ENCODE results near the gene LRRC8C.

LRRC8C gene

GRCh38 chr1:89635825-89636815 is 3.2 kb downstream of the LRRC8C start:
- H3K9ac ChIP-seq (ENCODE audit: low read depth, low read length, poor library complexity, severe bottlenecking): peak overlapping the region; percentile 78
- no peaks in the 10 kb centered on the region for H3K9me2 ChIP-seq (replicated peaks; ENCODE audit: low read depth, low read length)
- H3K9me3 ChIP-seq (ENCODE audit: insufficient read depth, low read depth, low read length): no peaks in the 10 kb centered on the region
- H3F3A ChIP-seq (ENCODE audit: low read depth): no peaks in the 10 kb centered on the region
- H4K20me1 ChIP-seq (ENCODE audit: insufficient read depth, low read length, poor library complexity, severe bottlenecking): peaks cover 39% of the 10 kb centered on the region
- TF ChIP-seq CTCF (conservative IDR thresholded peaks at IDR 0.05; ENCODE audit: low read length) (no peak), EZH2phosphoT487 (IDR thresholded peaks at IDR 0.05; ENCODE audit: borderline replicate concordance) (no peak)
- no peaks in the 10 kb centered on the region for H3K27me3 ChIP-seq (ENCODE audit: insufficient read depth, low read length, poor library complexity, severe bottlenecking)
- peaks cover 85% of the 10 kb centered on the region for H3K79me2 ChIP-seq (ENCODE audit: insufficient read depth, low read length)
- peak overlapping the region; percentile 84 for H3K4me2 ChIP-seq (ENCODE audit: low read depth, low read length, poor library complexity, severe bottlenecking)
- no peaks in the 10 kb centered on the region for H3K36me3 ChIP-seq (ENCODE audit: insufficient read depth, low read length)
- peak overlapping the region; percentile 87 for H3K4me3 ChIP-seq (ENCODE audit: low read length, poor library complexity, severe bottlenecking)
- H3K4me1 ChIP-seq (ENCODE audit: insufficient read depth, low read length, poor library complexity, severe bottlenecking): peaks cover 61% of the 10 kb centered on the region
- H2AFZ ChIP-seq (ENCODE audit: low read length): no peak overlapping the region

DNA sequence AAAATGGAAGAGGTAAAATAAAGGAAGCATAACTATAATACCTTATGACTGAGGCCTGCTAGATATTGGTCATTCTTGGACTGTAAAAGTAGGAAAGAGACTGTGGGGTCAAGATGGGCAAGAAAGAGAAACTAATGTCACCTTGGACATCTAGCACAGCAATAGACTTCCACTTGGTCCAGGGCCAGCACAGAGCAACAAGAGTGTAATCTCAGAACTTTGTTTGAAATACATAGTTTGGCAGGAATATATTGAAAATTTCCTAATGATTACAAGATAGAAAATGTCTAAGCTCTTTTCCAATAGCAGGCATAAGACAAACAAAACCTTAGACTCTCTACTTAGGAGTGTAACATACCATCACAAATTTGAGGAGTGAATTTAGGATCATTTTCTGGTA is 4.6 kb downstream of the LRRC8C start:
- Histone ChIP-seq H2AFZ (ENCODE audit: low read length) (no peak overlapping the region), H3K9ac (ENCODE audit: low read depth, low read length, poor library complexity, severe bottlenecking) (peak overlapping the region; percentile 28), H4K20me1 (ENCODE audit: insufficient read depth, low read length, poor library complexity, severe bottlenecking) (peaks cover 39% of the 10 kb centered on the region), H3K4me1 (ENCODE audit: insufficient read depth, low read length, poor library complexity, severe bottlenecking) (peaks cover 60% of the 10 kb centered on the region), H3K9me2 (replicated peaks; ENCODE audit: low read depth, low read length) (no peaks in the 10 kb centered on the region), H3K36me3 (ENCODE audit: insufficient read depth, low read length) (no peaks in the 10 kb centered on the region), H3K4me3 (ENCODE audit: low read length, poor library complexity, severe bottlenecking) (peak overlapping the region; percentile 87), H3K9me3 (ENCODE audit: insufficient read depth, low read depth, low read length) (no peaks in the 10 kb centered on the region), H3K79me2 (ENCODE audit: insufficient read depth, low read length) (peaks cover 91% of the 10 kb centered on the region), H3F3A (ENCODE audit: low read depth) (no peaks in the 10 kb centered on the region), H3K4me2 (ENCODE audit: low read depth, low read length, poor library complexity, severe bottlenecking) (peak overlapping the region; percentile 84), H3K27me3 (ENCODE audit: insufficient read depth, low read length, poor library complexity, severe bottlenecking) (no peaks in the 10 kb centered on the region)
- TF ChIP-seq EZH2phosphoT487 (IDR thresholded peaks at IDR 0.05; ENCODE audit: borderline replicate concordance) (no peak), CTCF (conservative IDR thresholded peaks at IDR 0.05; ENCODE audit: low read length) (no peak)

- Histone ChIP-seq H4K20me1 (ENCODE audit: insufficient read depth, low read length, poor library complexity, severe bottlenecking) (peaks cover 30% of the 10 kb centered on the region), H3K36me3 (ENCODE audit: insufficient read depth, low read length) (no peaks in the 10 kb centered on the region), H3K79me2 (ENCODE audit: insufficient read depth, low read length) (peaks cover 94% of the 10 kb centered on the region)
Observed at GRCh38 chr1:89640440-89640839, 7.5 kb downstream of the LRRC8C start.

More at GRCh38 chr1:89640440-89640839, 7.5 kb downstream of the LRRC8C start:
- Histone ChIP-seq H3K9me3 (ENCODE audit: insufficient read depth, low read depth, low read length) (peaks cover 3% of the 10 kb centered on the region; the same call in 1 of the 2 replicates), H3F3A (ENCODE audit: low read depth) (no peaks in the 10 kb centered on the region), H3K9ac (ENCODE audit: low read depth, low read length, poor library complexity, severe bottlenecking) (no peak overlapping the region), H3K4me1 (ENCODE audit: insufficient read depth, low read length, poor library complexity, severe bottlenecking) (peaks cover 60% of the 10 kb centered on the region), H2AFZ (ENCODE audit: low read length) (no peak overlapping the region), H3K9me2 (replicated peaks; ENCODE audit: low read depth, low read length) (no peaks in the 10 kb centered on the region), H3K27me3 (ENCODE audit: insufficient read depth, low read length, poor library complexity, severe bottlenecking) (no peaks in the 10 kb centered on the region), H3K4me2 (ENCODE audit: low read depth, low read length, poor library complexity, severe bottlenecking) (peak overlapping the region; percentile 30), H3K4me3 (ENCODE audit: low read length, poor library complexity, severe bottlenecking) (peak overlapping the region; percentile 18)
- no peak for TF ChIP-seq EZH2phosphoT487 (IDR thresholded peaks at IDR 0.05; ENCODE audit: borderline replicate concordance)
- TF ChIP-seq CTCF (conservative IDR thresholded peaks at IDR 0.05; ENCODE audit: low read length): no peak
